Epithelial cell of proximal tubule (primary cell): ENCODE results near the gene ELMO2. TPM values are rescaled to one million over a fixed set of nuclear protein-coding genes. Genes with fewer than 3 reads are reported as not detected.

Experiments
- DNase-seq: peaks from one replicate; pipeline ENCODE4 v3.0.0-alpha.2; 2011; ENCODE audit warnings: low read depth
- H3K4me3 ChIP-seq: 2 replicates; pipeline ENCODE4 v1.5.1; 2011; ENCODE audit warnings: low read depth, mild to moderate bottlenecking, low read length
- total RNA-seq: library from RNA; depleted of rRNA; stranded (reverse); fragments of >200 nt; gene quantifications from 2 replicates; pipeline ENCODE4 v1.2.3, GENCODE V29; 2015
- TF ChIP-seq, protein P1 (sequence below): conservative IDR thresholded peaks from 2 replicates; pipeline ENCODE4 v1.5.1; 2012; ENCODE audit warnings: low read depth, mild to moderate bottlenecking, low read length

The ELMO2 gene
- total RNA-seq, 1 donor from 2014 or later: 20.5 TPM

GRCh38 chr20:46324960-46325703, 81.3 kb downstream of the ELMO2 start:
- no peak overlapping the region for H3K4me3 ChIP-seq
- no peak for DNase-seq
- TF ChIP-seq, protein P1, sequence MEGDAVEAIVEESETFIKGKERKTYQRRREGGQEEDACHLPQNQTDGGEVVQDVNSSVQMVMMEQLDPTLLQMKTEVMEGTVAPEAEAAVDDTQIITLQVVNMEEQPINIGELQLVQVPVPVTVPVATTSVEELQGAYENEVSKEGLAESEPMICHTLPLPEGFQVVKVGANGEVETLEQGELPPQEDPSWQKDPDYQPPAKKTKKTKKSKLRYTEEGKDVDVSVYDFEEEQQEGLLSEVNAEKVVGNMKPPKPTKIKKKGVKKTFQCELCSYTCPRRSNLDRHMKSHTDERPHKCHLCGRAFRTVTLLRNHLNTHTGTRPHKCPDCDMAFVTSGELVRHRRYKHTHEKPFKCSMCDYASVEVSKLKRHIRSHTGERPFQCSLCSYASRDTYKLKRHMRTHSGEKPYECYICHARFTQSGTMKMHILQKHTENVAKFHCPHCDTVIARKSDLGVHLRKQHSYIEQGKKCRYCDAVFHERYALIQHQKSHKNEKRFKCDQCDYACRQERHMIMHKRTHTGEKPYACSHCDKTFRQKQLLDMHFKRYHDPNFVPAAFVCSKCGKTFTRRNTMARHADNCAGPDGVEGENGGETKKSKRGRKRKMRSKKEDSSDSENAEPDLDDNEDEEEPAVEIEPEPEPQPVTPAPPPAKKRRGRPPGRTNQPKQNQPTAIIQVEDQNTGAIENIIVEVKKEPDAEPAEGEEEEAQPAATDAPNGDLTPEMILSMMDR: peak; percentile 55

DNA sequence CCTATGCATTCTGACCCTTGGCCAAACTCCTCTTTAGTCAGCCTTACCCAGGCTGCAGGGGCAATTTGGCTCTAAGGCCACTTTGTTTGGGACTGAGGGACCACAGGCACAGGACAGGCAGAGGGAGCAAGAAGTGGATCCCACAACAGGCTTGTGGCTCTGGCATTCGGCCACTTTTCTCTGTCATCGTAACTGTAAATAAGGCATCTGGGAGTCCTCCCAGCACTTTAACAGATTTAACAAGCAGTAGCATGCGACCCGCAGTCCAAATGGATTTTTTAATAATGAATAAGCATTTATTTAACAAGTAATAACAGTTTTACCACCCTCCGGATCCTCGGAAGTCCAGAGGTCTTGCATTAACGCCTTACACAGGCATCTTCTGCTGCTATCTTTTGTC, 82.0 kb downstream of the ELMO2 start:
- DNase-seq: no peak
- H3K4me3 ChIP-seq: no peak overlapping the region
- TF ChIP-seq, protein P1: no peak

DNA sequence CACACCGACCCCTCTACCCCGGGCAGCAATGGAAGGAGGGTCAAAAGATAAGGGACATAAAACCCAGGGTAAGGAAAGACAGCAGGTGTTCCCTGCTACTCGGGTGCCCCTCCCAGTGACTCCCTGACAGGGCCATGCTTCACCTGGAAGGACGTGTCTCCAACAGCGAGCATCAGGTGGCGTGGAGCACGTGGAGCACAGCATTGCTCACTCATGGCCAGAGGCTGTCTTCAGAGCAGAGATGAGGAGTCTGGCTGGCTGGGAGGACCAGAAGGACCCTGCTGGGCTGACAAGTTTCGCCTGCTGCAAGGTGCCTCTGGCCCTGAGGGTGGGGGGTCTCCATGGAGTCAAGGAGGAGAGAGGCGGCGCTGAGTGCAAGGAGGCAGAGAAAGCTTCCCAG, 82.9 kb downstream of the ELMO2 start:
- no peak for DNase-seq
- TF ChIP-seq, protein P1: no peak
- no peak overlapping the region for H3K4me3 ChIP-seq

DNA sequence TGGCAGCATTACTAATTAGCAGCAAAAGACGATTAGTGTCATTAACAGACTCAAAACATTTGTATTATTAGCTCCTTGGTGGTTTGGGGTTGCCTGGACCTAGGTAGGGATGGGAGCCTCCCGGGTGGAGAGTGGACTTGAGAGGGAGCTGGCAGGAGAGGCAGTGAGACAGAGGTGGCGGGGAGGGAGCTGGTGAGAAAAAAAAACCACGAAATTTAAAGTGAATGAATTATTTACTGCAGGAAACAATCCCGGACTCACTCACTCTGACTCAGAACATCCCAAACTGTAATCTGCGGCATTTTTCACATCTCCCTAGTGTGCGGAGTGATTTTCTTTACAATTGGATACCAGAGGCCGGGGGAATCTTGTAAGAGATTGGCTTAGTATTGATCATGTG, 83.8 kb downstream of the ELMO2 start:
- TF ChIP-seq, protein P1: no peak
- no peak overlapping the region for H3K4me3 ChIP-seq
- DNase-seq: no peak

GRCh38 chr20:46317685-46318177, 88.7 kb downstream of the ELMO2 start:
- H3K4me3 ChIP-seq: no peak overlapping the region
- DNase-seq: no peak
- TF ChIP-seq, protein P1: no peak

GRCh38 chr20:46316984-46317684, 89.3 kb downstream of the ELMO2 start:
- no peak overlapping the region for H3K4me3 ChIP-seq
- TF ChIP-seq, protein P1: no peak
- no peak for DNase-seq

Other genes starting within 250 kb of the ELMO2 start
- not detected in 2 replicates for gene CDH22, start 98.1 kb downstream of the ELMO2 start, total RNA-seq
- 1.9 and 2.2 TPM in 2 replicates for gene ZNF334, start 106.9 kb upstream of the ELMO2 start, total RNA-seq
- not detected in 2 replicates for gene OCSTAMP, start 144.0 kb upstream of the ELMO2 start, total RNA-seq
- 1.2 and 1.6 TPM in 2 replicates for gene SLC13A3, start 244.8 kb upstream of the ELMO2 start, total RNA-seq